ENCODE data around the gene SVOPL. TPM values are rescaled to one million over a fixed set of nuclear protein-coding genes. Genes with fewer than 3 reads are reported as not detected.

SVOPL gene
- total RNA-seq, 3 donors from 2014 or later = 0.15 to 0.33 TPM; not detected in 1

DNA sequence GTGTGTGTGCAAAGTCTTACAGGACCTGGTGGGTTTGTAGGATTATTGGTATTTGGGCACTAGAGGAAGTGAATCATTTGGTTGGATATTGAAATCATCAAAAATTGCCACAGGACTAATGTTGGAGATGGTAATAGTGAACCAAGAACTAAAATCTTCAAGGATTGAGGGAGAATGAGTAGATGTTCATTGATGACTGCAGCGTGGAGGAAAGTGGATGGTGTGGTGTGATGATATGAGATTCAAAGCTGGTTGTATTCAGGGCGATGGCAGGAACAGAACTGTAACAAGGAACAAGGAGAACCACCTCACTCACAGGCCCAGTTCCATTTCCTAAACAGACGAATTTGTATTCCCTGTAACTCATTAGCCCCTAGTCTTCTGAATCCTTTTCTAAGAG lies 150.8 kb downstream of the SVOPL start:
- no peak for DNase-seq (ENCODE audit: low spot score in 2 of 2)
- Histone ChIP-seq H3K27ac (no peak overlapping the region), H3K9me3 (peaks cover 5 to 10% of the 10 kb centered on the region in 2 donors), H3K4me3 (no peak overlapping the region), H3K36me3 (peaks cover 27% of the 10 kb centered on the region), H3K27me3 (no peaks in the 10 kb centered on the region), H3K4me1 (no peaks in the 10 kb centered on the region)
- intact Hi-C loops (cut with DNase I; ENCODE audit: low total_unique reads) = no loop called here
- TF ChIP-seq POLR2A (IDR thresholded peaks at IDR 0.05) = no peak
- TF ChIP-seq POLR2AphosphoS5 (IDR thresholded peaks at IDR 0.05) = no peak
- TF ChIP-seq, protein P1, sequence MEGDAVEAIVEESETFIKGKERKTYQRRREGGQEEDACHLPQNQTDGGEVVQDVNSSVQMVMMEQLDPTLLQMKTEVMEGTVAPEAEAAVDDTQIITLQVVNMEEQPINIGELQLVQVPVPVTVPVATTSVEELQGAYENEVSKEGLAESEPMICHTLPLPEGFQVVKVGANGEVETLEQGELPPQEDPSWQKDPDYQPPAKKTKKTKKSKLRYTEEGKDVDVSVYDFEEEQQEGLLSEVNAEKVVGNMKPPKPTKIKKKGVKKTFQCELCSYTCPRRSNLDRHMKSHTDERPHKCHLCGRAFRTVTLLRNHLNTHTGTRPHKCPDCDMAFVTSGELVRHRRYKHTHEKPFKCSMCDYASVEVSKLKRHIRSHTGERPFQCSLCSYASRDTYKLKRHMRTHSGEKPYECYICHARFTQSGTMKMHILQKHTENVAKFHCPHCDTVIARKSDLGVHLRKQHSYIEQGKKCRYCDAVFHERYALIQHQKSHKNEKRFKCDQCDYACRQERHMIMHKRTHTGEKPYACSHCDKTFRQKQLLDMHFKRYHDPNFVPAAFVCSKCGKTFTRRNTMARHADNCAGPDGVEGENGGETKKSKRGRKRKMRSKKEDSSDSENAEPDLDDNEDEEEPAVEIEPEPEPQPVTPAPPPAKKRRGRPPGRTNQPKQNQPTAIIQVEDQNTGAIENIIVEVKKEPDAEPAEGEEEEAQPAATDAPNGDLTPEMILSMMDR (IDR thresholded peaks at IDR 0.05) = no peak

DNA sequence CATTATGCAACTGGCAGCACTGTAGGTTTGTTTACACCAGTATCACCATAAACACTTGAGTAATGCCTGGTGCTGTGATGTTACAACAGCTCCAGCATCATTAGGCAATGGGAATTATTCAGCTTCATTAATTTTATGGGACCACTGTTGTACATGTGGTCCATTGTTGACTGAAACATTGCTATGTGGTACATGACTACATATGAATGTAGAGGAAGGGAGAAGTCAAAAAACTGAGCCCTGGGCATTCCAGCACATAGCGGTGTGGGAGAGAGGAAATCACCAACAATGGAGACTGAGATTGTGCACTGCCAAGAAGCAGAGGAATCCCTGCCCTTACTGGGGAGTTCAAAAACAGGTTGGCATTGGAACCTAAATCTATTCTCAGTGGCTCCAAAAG lies 152.1 kb downstream of the SVOPL start:
- no peaks in the 10 kb centered on the region for H3K27me3 ChIP-seq
- no peak for TF ChIP-seq POLR2AphosphoS5 (IDR thresholded peaks at IDR 0.05)
- TF ChIP-seq POLR2A (IDR thresholded peaks at IDR 0.05) = no peak
- TF ChIP-seq, protein P1 (IDR thresholded peaks at IDR 0.05) = no peak
- no peak for DNase-seq (ENCODE audit: low spot score in 2 of 2)
- H3K4me3 ChIP-seq = no peak overlapping the region
- intact Hi-C loops (cut with DNase I; ENCODE audit: low total_unique reads) = no loop called here
- no peaks in the 10 kb centered on the region for H3K4me1 ChIP-seq
- no peak overlapping the region for H3K27ac ChIP-seq
- peaks cover 19% of the 10 kb centered on the region for H3K36me3 ChIP-seq
- peaks cover 0 to 4% of the 10 kb centered on the region in 2 donors for H3K9me3 ChIP-seq

DNA sequence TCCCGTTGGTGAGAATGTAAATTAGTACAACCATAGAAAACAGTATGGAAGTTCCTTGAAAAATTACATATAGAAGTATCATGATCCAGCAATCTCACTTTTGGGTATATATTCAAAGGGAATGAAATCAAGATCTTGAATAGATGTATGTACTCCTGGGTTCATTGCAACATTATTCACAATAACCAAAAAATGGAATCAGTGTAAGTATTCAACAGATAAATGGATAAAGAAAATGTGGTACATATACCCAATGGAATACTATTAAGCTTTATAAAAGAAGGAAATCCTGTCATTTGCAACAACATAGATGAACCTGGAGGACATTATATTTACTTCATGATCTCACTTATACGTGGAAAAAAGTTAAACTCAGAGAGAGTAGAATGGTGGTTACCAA lies 154.3 kb downstream of the SVOPL start:
- Histone ChIP-seq H3K27me3 (no peaks in the 10 kb centered on the region), H3K9me3 (no peaks in the 10 kb centered on the region), H3K27ac (no peak overlapping the region), H3K4me1 (no peaks in the 10 kb centered on the region), H3K4me3 (no peak overlapping the region), H3K36me3 (peaks cover 5% of the 10 kb centered on the region)
- TF ChIP-seq POLR2A (IDR thresholded peaks at IDR 0.05) = no peak
- no peak for TF ChIP-seq POLR2AphosphoS5 (IDR thresholded peaks at IDR 0.05)
- TF ChIP-seq, protein P1 (IDR thresholded peaks at IDR 0.05) = no peak
- DNase-seq (ENCODE audit: low spot score in 2 of 2) = no peak
- intact Hi-C loops (cut with DNase I; ENCODE audit: low total_unique reads) = no loop called here

DNA sequence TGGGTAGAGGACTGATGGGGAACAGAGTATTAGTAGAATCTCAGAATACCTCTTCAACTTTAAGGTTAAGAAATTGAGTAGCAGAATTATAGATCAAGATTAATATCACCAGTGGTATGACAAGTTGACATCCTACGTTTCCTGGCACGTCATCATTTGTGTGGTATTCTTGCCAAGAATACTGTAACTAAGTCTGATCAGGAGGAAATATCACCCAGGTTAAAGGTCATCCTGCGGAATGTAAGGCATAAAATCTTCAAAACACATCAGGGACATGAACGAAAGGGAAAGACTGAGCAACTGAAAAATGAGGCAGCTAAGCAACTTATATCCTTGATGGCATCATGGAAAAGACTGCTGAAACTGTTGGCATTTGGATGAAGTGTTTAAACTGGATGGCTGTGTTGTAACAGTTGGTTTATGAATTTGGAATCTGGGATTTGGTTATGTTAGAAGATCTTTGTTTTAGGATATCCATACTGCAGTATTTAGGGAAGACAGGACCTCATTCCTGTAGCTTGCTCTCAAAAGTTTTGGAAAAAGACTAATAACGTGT lies 155.0 kb downstream of the SVOPL start:
- intact Hi-C loops (cut with DNase I; ENCODE audit: low total_unique reads) = no loop called here
- TF ChIP-seq POLR2AphosphoS5 (IDR thresholded peaks at IDR 0.05) = no peak
- TF ChIP-seq POLR2A (IDR thresholded peaks at IDR 0.05) = no peak
- TF ChIP-seq, protein P1 (IDR thresholded peaks at IDR 0.05) = no peak
- Histone ChIP-seq H3K36me3 (no peaks in the 10 kb centered on the region), H3K27me3 (no peaks in the 10 kb centered on the region), H3K27ac (no peak overlapping the region), H3K4me3 (no peak overlapping the region), H3K4me1 (no peaks in the 10 kb centered on the region), H3K9me3 (no peaks in the 10 kb centered on the region)
- DNase-seq (ENCODE audit: low spot score in 2 of 2) = no peak

GRCh38 chr7:138545123-138545522 lies 156.0 kb downstream of the SVOPL start:
- Histone ChIP-seq H3K4me3 (no peak overlapping the region), H3K9me3 (no peaks in the 10 kb centered on the region), H3K36me3 (no peaks in the 10 kb centered on the region), H3K4me1 (no peaks in the 10 kb centered on the region), H3K27me3 (no peaks in the 10 kb centered on the region), H3K27ac (no peak overlapping the region)
- DNase-seq (ENCODE audit: low spot score in 2 of 2) = no peak
- TF ChIP-seq POLR2AphosphoS5 (IDR thresholded peaks at IDR 0.05) (no peak), POLR2A (IDR thresholded peaks at IDR 0.05) (no peak)
- TF ChIP-seq, protein P1 (IDR thresholded peaks at IDR 0.05) = no peak
- intact Hi-C loops (cut with DNase I; ENCODE audit: low total_unique reads) = no loop called here

Other genes with a start within 250 kb of the SVOPL start
- 10 to 100 TPM; 15.0 to 28.1 (median 17.7) TPM for gene TRIM24, start 241.1 kb downstream of the SVOPL start, total RNA-seq
- 1 to 10 TPM in 1 of 3 donors, under 1 TPM in 1, not detected in 1; 0.88 to 2.3 TPM for gene TMEM213, start 96.6 kb upstream of the SVOPL start, total RNA-seq
- gene ATP6V0A4, start 96.8 kb upstream of the SVOPL start, total RNA-seq = 1 to 10 TPM in 2 of 3 donors, not detected in 1; 2.6 to 4.7 TPM

Data from breast epithelium (tissue), 4 donors.